Activated gamma-delta T cell treated with anti-CD3 and anti-CD28 coated beads, Interleukin-2, amount 50 U/mL, for 16 hours (primary cell): ENCODE data around the gene TUBA3D.
"Not testable (repeated sequence)": the region's sequence is repeated elsewhere in the genome, so short reads cannot be mapped to it uniquely, and the experiment has no call there.

Experiments used
- DNase-seq: peaks from one replicate; pipeline ENCODE4 v3.0.0-alpha.2; 2020; ENCODE audit warnings: low read depth

Gene TUBA3D

DNA sequence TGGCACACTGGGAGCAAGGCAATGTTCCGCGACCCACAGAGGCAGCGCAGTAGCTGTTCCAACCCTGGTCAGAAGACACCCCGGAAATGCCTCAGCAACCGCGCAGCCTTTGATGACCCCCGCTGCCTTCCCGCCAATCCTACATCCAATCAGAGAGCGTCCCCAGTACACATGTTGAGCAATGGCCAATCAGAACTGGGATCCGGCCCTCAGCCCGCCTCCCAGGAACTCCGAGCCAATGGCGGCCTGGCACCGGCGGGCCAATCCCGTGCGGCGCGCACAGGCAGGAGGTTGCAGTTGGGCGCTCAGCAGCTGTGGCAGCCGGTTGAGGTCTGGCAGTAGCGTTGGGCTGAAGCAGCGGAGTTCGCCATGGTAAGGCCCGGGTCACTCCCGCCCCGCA is at the start of gene TUBA3D:
TSS of gene TUBA3D (plus strand) at position 289 of the 400 bp plus-strand sequence. CDS start at position 370, 81 bp downstream.
- DNase-seq: no peak

DNA sequence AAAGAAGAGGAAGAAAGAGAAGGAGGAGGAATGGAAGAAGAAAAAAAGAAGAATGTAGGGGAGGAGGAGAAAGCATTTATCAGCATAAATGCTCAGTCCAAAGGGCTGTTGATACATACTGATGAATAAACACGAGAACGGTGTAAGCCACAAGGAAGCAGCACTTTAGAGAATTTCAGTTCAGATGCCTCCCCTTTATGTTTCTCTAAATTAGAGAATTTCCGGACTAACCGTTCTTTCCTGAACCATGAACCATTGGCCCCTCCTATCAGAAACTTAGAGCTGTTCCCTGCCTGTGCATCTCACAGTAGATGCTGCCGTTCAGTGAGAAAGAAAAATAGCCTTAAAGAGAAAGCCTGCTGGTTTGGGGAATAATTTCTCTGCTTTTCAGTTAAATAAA is 49.2 kb upstream of the TUBA3D start:
- no peak for DNase-seq

DNA sequence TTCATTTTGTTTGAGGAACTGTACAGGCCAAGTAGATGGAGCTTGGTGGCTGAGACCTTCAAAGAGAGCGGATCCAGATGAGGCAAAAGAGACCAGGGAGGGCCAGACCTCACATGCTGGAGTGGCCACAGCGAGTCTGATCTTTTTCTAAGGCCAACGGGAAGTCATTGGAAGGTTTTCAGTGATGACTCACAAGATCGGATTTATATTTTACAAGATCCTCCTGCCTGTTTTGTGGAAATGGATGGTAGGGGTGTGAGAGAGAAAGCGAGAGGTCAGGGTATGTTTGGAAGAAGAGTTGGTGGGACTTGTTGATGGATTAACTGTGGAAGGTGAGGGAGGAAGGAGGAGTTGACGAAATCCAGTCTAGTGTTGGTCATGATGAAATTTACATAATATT is 44.6 kb upstream of the TUBA3D start:
- DNase-seq: no peak

DNA sequence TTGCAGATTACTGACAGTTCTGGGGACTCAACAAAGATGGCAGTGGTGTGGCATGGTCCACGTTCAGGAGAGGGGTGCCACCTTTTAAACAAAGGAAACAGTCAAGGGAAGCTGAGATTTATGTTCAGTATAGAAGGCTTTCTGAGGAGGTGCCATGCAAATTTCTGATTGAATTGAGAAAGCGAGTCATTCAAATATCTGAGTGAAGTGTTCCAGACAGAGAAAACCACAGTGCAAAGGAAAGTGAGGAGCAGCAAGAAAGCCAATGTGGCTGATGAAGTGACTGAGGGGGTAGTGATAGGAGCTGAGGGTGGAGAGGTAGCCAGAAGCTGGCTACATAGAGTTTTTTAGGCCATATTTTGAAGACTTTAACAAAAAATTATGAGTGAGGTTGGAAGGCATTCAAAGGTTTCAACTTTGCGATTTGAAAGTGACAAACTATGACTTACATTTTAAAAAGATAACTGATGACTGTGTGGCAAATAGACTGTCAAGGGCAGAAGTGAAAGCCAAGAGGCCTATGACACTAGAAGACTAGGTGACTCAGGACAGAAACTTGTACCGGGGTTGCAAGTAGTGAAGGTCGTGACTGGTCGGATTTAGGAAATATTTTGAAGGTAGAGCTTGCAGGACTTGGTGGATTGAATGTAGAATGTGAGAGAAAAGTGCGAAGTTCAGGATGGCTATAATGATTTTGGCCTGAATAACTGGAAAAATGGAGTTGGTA is 35.0 kb upstream of the TUBA3D start:
- DNase-seq: not testable (repeated sequence)

DNA sequence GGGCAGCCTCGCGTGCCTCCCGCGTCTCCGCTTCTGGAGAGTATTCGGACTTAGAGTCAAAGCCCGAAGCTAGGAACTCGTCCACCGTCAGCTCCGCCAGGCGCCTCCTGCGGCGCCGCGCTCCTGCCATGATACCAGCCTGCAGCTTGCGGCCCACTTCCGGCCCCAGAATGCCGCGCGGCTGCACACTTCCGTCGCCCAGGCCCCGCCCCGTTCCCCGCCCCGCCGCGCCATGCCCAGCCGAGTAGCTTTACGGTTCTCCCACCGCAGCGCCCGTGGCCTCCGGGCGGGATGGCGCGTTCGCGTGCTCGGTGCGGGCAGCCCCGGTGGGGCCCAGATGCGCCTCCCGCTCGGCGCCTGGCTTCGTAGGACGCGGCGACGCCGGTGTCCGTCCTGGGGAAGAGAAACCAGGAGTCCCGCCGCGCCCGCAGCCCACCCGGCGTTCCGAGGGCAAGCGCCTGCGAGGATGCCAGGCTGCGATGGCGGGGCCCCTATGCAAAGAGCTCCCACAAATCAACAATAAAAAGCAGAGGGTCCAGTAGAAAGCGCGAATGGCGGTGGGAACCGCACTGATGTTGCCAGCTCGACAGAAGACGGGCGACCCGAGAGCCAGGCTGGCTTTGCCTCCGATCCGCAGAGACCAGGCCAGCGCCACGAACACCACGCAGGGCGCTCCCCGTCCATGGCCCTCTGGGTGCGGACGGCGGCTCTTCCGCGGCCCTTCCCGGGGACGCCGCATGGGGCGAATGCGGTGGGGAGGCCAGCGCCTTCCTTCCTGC is 31.0 kb upstream of the TUBA3D start:
- DNase-seq: not testable (repeated sequence)

DNA sequence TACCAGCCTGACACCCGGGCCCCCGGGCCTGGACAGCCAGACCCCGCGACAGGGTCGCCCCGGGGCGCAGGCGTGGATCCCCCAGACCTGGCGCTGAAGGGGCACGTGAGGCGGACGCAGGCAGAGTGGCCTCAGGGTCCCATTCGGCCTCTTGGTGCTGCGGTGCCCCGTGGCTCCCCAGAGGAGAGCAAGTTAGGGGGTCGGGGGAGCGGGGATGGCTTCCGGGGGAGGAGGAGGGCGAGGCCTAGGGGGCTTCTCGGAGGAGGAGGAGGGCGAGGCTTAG is 30.5 kb upstream of the TUBA3D start:
- DNase-seq: not testable (repeated sequence)

DNA sequence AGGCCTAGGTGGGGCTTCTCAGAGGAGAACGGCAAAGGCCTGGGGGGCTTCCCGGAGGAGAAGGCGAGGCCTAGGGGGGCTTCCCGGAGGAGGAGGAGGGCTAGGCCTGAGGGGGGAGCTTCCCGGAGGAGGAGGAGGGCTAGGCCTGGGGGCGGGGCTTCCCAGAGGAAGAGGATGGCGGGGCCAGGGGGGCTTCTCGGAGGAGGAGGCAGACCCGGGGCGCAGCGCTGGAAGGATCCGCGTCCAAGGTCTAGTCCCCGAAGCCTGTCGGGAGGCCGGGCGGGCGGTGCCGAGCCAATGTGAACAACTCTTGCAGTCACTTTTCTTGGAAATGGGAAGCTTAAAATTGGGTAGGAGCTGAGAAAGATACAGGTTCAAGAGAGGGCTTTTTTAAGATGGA is 30.0 kb upstream of the TUBA3D start:
- no peak for DNase-seq

DNA sequence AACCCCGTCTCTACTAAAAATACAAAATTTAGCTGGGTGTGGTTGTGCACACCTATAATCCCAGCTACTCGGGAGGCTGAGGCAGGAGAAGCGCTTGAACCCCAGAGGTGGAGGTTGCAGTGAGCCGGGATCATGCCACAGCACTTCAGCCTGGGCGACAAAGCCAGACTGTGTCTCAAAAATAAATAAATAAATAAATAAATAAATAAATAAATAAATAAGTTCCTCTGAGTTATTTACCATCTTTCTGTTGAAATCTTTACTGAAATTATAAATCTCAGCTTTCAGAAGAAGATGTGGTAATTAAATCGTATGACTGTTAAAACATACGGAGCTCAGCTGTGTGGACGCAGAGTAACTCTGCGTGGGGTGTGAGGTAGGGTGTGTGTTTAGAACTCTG is 27.9 kb upstream of the TUBA3D start:
- not testable (repeated sequence) for DNase-seq

DNA sequence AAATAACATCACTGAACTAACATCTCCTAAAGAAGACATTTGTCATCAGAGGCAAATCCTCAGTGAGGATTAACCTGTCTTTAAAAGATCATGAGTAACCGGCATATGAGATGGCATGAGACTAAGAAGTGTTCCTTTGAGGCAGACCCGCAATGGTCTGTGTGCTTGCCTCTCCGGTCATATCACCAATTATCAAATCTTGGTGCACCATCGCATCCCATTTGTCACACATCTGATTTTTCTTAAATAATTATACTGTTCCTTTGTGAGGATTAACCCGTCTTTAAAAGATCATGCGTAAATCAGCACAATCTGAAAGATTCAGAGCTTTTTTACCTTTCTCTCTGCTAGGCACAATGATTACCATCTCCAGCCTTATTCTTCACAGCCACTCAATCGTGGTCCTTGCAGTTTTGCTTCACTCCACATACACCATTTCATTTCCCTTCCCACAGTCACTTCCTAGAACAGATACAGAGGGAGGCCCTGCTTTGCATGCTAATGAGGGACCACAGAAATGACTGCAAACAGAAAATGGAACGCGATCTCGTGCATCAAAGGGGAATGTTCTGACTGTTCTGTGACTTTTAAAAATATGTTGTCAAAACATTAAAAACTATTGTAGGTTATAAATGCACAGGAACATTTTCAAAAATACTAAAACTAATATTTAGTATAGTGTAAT is 24.5 kb upstream of the TUBA3D start:
- DNase-seq: not testable (repeated sequence)

DNA sequence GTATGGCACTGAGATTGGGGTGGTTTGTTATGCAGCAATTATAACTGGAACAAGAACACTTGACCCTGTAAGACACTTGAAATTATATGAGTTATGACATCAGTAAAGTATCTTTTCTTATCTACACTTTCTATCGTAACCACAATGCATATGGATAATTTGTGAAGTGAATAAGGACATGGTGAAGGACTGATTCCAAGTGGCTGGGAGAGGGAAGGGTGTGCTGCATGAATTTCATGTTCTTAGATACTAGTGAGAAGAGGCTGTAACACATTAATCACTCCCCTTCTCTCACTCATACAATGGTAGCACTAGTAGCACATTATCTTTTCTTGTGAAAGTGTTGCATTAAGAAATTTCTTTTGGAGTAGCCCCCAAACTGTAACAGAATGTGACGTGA is 21.0 kb upstream of the TUBA3D start:
- not testable (repeated sequence) for DNase-seq

DNA sequence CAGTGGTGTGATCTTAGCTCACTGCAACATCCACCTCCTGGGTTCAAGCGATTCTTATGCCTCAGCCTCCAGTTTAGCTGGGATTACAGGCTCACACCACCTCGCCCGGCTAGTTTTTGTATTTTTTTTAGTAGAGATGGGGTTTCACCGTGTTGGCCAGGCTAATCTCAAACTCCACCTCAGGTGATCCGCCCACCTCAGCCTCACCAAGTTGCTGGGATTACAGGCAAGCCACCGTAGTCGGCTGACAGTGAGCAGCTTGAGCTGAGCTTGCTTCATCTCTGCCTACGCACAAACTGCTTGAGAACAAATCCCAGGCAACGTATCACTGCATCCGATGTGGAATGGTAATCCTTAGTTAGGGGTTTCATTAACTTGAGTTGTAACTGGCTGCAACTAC is 8.2 kb upstream of the TUBA3D start:
- DNase-seq: not testable (repeated sequence)

DNA sequence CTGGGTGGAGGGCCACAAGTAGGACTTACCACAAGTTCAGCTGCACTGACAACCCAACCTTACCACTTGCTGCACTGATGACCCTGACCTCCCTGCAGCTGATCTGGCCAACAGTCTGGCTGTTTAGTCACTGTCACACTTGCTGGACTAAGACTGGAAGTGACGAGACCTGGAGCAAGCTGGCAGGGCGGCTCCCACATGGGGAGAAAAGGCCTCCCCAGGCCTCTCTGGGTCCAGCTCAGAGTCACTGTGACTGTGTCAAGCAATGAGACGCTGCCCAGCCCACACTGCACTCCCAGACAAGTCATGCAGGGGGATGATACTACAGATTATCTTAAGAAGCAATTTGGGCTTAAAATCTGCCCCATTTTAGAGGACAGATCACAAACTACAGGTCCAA is 5.0 kb upstream of the TUBA3D start:
- not testable (repeated sequence) for DNase-seq

DNA sequence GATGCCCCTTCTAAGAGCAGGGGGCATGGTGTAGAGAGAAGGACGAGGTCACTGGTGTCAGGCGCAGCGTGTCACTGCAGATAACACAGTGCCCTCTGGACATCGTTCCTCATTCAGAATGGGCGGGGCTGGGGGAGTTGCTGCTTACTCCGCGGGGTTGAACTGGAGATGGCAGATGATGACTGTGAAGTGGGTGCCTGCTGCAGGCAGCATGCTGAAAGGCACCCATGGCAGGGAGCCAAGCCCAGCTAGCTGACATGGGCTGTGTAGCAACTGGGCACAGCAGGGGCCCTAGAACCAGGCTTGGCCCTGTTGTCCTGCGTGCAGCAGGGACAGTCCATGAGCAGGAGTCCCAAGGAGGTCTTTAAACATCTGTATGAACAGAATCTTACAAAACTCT is 4.3 kb upstream of the TUBA3D start:
- DNase-seq: not testable (repeated sequence)

DNA sequence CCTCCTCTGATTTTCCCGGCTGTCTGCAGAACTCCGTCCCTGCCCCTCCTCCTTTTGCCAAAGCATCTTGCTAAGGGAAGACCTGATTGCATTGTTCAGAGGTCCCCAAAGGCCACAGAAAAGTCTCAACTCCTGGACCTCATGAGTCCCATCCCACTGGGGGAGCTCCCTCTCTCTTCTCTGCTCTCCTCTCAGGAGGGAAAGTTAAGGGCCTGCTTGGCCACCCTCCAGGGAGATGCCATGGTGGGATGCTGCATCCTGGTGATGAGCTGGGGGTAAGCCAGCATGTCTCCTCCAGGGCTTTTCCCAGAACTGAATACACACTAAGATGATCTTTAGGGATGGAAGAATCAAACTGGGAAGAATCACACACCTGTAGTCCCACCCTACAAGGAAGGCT is 2.7 kb upstream of the TUBA3D start:
- not testable (repeated sequence) for DNase-seq

DNA sequence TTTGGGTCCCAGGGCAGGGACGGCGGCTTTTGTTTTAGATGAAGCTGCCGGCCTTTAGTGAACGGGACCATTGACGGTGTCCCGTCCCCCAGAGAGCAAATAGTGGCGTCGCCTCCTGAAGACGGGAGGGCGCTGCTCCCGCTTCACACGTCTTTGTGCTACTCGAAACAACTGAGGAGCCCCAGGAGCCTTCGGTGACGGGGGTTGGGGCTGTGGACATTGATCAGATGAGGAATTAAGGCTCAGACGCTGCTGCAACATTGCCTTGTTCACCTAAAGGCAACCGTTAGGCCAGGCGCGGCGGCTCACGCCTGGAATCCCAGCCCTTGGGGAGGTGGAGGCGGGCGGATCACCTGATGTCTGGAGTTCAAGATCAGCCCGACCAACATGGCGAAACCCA is 444 bp downstream of the TUBA3D start:
- DNase-seq: not testable (repeated sequence)

DNA sequence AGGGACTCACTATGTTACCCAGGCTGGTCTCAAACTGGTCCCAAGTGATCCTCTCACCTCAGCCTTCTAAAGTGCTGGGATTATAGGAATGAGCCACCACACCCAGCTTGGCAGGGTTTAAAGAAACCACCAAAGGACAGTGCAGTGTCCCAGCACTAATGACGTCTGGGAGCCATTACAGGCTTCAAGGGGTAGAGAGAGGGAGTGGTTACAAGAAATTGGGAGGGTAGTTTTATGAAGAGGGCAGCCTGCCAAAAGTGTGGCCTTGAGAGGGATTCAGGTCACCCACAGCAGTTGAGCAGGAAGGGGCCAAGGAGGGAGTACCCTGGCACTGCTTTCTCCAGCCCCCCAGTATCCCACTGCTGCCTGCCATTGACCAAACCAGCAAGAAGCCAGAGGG is 1.3 kb downstream of the TUBA3D start:
- DNase-seq: not testable (repeated sequence)

DNA sequence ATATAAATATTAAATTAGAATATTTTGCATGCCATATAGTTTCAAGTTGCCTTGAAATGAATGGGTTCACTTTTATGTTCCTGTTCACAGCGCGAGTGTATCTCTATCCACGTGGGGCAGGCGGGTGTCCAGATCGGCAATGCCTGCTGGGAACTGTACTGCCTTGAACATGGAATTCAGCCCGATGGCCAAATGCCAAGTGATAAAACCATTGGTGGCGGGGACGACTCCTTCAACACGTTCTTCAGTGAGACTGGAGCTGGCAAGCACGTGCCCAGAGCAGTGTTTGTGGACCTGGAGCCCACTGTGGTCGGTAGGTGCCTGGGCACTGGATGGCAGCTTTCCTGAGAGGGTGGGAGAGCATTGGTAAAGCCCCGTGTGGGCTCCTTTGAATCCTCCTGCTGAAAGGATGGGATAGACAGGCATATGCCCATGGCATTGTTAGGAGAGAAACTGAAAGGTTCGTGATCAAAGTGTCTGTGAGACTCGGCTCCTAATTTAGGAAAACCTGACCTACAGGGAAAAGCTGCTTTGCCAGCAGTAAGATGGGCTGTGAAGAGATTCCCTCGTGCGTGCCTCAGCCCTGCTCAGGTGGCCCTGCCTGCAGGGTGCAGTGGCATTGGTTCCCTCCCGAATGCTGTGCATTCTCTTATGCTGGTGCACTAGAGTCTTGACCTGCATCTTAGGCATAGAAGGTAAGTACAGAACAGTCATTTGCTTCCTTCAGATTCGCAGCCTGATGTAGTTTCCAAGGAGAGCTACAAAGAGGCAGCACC is 2.3 kb downstream of the TUBA3D start:
- DNase-seq: not testable (repeated sequence)

DNA sequence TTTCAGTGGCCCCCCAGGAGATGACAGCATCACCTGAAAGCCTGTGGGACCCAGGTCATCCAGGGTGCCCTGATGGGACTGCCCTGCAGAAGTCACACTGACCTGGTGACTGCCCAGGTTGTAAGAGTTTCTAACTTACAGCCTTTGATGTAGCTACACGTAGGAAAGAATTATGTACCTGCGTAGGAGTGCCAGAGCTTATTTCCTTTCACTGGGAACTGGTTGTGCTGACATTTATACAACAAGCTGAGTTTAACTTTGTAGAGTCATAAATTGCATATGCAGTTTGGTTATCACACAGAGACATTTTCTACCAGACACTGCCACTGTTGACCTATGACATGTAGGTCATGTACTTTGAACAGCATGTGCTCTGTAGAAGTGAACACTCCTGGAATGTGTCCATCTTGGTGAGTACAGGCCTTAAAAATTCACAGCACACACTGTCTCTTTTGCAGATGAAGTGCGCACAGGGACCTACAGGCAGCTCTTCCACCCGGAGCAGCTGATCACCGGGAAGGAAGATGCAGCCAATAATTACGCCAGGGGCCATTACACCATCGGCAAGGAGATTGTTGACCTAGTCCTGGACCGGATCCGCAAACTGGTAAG is 3.0 kb downstream of the TUBA3D start:
- DNase-seq: not testable (repeated sequence)

DNA sequence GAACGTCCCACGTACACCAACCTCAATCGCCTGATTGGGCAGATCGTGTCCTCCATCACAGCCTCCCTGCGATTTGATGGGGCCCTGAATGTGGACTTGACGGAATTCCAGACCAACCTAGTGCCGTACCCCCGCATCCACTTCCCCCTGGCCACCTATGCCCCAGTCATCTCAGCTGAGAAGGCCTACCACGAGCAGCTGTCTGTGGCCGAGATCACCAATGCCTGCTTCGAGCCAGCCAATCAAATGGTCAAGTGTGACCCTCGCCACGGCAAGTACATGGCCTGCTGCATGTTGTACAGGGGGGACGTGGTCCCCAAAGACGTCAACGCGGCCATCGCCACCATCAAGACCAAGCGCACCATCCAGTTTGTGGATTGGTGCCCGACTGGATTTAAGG is 4.4 kb downstream of the TUBA3D start:
- DNase-seq: not testable (repeated sequence)

DNA sequence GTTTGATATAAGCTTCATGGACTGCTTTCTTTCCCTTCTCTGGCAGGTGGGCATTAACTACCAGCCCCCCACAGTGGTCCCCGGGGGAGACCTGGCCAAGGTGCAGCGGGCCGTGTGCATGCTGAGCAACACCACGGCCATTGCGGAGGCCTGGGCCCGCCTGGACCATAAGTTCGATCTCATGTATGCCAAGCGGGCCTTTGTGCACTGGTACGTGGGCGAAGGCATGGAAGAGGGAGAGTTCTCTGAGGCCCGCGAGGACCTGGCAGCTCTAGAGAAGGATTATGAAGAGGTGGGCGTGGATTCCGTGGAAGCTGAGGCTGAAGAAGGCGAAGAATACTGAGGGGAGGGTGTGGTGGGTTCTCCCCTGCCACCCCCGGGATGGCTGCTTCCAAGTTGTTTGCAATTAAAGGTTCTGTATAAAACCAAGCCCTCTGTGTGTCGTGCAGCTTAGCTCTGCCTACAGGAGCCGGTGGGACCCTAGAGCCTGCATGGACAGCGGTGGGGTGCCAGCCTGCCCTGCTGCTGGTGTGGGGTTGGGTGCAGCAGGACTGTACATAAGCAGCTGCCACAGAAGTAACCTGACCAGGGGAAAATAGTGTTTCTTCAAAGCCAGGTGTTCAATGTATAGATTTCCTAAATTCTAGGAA is 6.7 kb downstream of the TUBA3D start:
- DNase-seq: not testable (repeated sequence)
